Activated naive CD4-positive, alpha-beta T cell treated with anti-CD3 and anti-CD28 coated beads for 36 hours (primary cell): Measurements from ENCODE around the gene GMNN. TPM values are rescaled to one million over a fixed set of nuclear protein-coding genes. Genes with fewer than 3 reads are reported as not detected.

ENCODE experiments used
- total RNA-seq, 2 experiments: library from RNA; stranded (reverse); gene quantifications; one replicate each; pipeline ENCODE4 v1.2.3, GENCODE V29; 2021

GMNN gene
- total RNA-seq, 2 experiments from 2014 or later, result 84.9 to 85.1 TPM

Other genes starting within 250 kb of the GMNN start
- under 1 TPM; 0.07 to 0.10 TPM for gene KIAA0319, start 128.7 kb upstream of the GMNN start, total RNA-seq
- 10 to 100 TPM; 41.5 to 44.2 TPM for gene TDP2, start 108.0 kb upstream of the GMNN start, total RNA-seq
- gene ACOT13, start 107.9 kb upstream of the GMNN start, total RNA-seq, result 10 to 100 TPM; 34.0 to 36.1 TPM
- 100 to 1,000 TPM; 110 to 112 TPM for gene C6orf62, start 55.8 kb upstream of the GMNN start, total RNA-seq
- gene ARMH2, start 24.0 kb downstream of the GMNN start, total RNA-seq, result not detected
- 100 to 1,000 TPM; 111 to 116 TPM for gene RIPOR2, start 161.0 kb downstream of the GMNN start, total RNA-seq